ENCODE measurements around the gene TBXAS1.
A peak's percentile ranks its signal among the peaks of the same experiment; 100 is the strongest.

The TBXAS1 gene

GRCh38 chr7:140003913-140004382 lies 174.9 kb downstream of the TBXAS1 start:
- DNase-seq, result peak; percentile 45

- DNase-seq, result no peak
These were observed 175.6 kb downstream of the TBXAS1 start for GRCh38 chr7:140004672-140005071.

GRCh38 chr7:140005341-140005740 lies 176.3 kb downstream of the TBXAS1 start:
- no peak for DNase-seq

- DNase-seq, result no peak
These were observed 176.9 kb downstream of the TBXAS1 start for GRCh38 chr7:140005754-140006503.

- DNase-seq, result no peak
These were observed 177.5 kb downstream of the TBXAS1 start for GRCh38 chr7:140006600-140006999.

- DNase-seq, result no peak
These were observed 178.1 kb downstream of the TBXAS1 start for GRCh38 chr7:140007051-140007690.

- DNase-seq, result no peak
These were observed 179.9 kb downstream of the TBXAS1 start for GRCh38 chr7:140008755-140009610.

GRCh38 chr7:140009735-140010134 lies 180.7 kb downstream of the TBXAS1 start:
- DNase-seq, result no peak

GRCh38 chr7:140010194-140010895 lies 181.3 kb downstream of the TBXAS1 start:
- no peak for DNase-seq

- no peak for DNase-seq
These were observed 184.6 kb downstream of the TBXAS1 start for GRCh38 chr7:140013676-140014075.

- no peak for DNase-seq
These were observed 185.1 kb downstream of the TBXAS1 start for GRCh38 chr7:140014123-140014522.

GRCh38 chr7:140015471-140015970 lies 186.5 kb downstream of the TBXAS1 start:
- DNase-seq, result no peak

- DNase-seq, result no peak
These were observed 187.5 kb downstream of the TBXAS1 start for GRCh38 chr7:140016540-140016939.

- no peak for DNase-seq
These were observed 188.0 kb downstream of the TBXAS1 start for GRCh38 chr7:140017034-140017433.

GRCh38 chr7:140017543-140017942 lies 188.5 kb downstream of the TBXAS1 start:
- DNase-seq, result no peak

- no peak for DNase-seq
These were observed 189.3 kb downstream of the TBXAS1 start for GRCh38 chr7:140018125-140019043.

GRCh38 chr7:140019172-140019571 lies 190.1 kb downstream of the TBXAS1 start:
- DNase-seq, result no peak

GRCh38 chr7:140019606-140020005 lies 190.5 kb downstream of the TBXAS1 start:
- DNase-seq, result no peak

- DNase-seq, result no peak
These were observed 192.5 kb downstream of the TBXAS1 start for GRCh38 chr7:140021603-140022002.

GRCh38 chr7:140022582-140023211 lies 193.6 kb downstream of the TBXAS1 start:
- no peak for DNase-seq

Measured in right kidney (tissue), 1 donor.